Urothelium cell line (cell line): ENCODE data around the gene MBOAT2.
"Not testable (repeated sequence)": the region's sequence is repeated elsewhere in the genome, so short reads cannot be mapped to it uniquely, and the experiment has no call there.

ENCODE experiments used
- DNase-seq: peaks from one replicate; pipeline ENCODE4 v3.0.0; 2011; ENCODE audit warnings: low spot score, mixed read lengths
- FAIRE-seq: peaks from 2 replicates; lab custom pipeline; 2011; peaks lifted over from hg19 to GRCh38; lab: Jason Lieb, UNC

Gene MBOAT2

DNA sequence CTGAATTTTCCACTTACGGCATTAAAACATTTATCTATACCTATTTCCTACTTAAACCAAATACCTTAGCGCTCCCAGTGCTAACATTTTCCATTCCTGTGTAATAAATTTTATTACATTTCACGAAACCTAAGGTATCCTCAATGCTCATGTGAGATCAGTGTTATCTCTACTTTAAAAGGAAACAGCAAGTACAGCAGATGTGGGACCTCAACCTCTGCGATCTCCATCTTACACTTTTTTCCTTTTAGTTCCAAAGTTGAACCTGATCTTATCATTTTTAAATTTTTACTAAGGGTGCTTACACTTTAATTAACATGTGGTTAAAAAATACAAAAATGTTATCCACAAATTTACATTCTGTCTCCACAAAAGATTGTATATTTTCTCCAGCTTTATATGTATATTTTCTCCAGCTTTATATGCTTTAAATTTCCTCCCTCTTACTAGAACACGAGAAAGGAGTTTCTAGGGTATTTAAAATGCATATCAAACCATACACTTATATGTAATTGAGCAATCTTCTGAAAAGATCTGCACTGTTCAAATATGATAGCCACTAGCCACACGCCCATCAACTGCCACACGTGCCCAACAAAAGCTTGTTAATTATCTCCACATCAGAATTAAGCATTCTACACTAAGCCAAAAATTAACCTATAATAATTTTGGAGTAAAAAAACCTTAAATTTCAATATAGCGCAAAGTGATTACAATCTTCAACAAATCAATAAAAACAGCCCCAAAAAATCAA is 38.1 kb downstream of the MBOAT2 start:
- FAIRE-seq (no peak), DNase-seq (no peak)

DNA sequence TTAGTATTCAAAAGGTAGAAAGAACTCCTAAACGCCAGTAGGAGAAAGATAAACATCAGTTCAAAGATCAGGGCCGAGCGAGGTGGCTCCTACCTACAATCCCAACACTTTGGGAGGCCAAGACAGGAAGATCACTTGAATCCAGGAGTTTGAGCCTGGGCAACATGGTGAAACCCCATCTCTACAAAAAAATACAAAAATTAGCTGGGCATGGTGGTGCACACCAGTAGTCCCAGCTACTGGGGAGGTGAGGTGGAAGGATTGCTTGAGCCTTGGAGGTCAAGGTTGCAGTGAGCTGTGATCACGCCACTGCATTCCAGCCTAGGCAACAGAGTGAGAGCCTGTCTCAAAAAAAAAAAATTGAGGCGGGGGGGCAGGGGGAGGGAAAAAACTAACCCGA is 40.6 kb downstream of the MBOAT2 start:
- DNase-seq (no peak), FAIRE-seq (no peak)

DNA sequence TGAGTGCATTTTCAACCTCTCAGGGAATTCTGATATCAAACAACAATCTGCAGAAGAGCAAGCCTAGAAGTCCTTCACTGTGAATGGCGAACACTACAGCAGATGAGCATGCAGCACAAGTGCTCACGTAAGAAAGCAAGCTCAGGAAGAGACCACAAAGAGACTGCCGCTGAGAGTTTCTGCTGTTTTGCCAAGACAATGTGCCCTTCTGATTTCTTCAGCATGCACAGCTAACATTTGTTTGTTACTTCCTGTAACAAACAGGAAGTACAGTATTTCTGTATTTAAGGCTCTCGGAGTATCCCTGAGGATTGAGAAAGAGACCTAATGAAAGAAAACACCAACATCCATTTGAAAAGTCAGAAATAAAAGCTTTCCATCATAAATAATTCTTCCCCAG is 45.9 kb downstream of the MBOAT2 start:
- DNase-seq, result no peak
- FAIRE-seq, result no peak

DNA sequence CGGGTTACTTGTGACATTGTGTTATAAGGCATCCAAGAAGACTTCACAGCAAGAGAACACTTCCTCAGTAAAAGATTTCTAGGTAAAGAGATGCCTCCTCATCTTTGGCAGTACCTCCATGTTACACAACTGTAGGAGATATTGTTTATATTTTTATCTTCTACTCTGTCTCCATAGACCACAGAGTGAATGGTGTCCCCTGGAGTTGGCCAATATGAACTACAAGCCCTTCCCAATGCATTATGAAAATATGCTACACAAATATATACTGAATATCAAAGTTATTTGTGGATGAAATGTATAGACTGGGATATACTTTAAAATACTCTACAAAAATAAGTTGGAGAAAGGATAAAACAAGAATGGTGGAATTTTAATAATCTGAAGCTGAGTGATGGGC is 46.7 kb downstream of the MBOAT2 start:
- FAIRE-seq, result no peak
- DNase-seq, result no peak

DNA sequence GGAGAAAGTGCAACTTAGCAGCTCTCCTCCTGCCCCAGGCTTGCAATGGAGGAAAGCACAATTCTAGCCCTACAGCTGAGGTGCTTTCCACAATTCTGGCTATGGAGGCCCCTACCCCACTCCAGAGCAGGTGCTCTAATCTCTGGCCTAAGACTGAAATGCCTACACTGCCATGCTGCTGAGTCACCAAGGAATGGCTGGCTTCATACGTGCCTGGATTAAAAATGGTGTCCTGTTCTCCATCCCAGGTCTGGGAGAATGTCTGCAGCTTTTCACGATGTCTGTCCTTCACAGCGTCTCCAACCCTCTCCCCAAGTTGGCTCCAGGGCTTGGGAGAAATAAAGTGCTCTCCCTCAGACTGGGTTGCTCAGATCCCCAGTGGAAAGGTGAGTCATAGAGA is 48.5 kb downstream of the MBOAT2 start:
- DNase-seq (no peak), FAIRE-seq (no peak)

DNA sequence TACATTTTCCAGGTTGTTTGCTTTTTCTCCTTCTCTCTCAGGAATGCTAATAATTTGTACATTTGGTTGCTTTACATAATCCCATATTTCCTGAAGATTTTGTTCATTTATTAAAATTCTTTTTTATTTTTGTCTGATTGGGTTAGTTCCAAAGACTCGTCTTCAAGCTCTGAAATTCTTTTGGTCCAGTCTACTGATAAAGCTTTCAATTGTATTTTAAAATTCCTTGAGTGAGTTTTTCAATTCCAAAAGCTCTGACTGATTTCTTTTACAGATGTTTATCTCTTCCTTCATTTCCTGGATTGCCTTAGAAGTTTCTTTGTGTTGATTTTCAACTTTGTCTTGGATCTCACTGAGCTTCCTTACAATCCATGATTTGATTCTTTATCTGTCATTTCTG is 50.0 kb downstream of the MBOAT2 start:
- FAIRE-seq (no peak), DNase-seq (no peak)

DNA sequence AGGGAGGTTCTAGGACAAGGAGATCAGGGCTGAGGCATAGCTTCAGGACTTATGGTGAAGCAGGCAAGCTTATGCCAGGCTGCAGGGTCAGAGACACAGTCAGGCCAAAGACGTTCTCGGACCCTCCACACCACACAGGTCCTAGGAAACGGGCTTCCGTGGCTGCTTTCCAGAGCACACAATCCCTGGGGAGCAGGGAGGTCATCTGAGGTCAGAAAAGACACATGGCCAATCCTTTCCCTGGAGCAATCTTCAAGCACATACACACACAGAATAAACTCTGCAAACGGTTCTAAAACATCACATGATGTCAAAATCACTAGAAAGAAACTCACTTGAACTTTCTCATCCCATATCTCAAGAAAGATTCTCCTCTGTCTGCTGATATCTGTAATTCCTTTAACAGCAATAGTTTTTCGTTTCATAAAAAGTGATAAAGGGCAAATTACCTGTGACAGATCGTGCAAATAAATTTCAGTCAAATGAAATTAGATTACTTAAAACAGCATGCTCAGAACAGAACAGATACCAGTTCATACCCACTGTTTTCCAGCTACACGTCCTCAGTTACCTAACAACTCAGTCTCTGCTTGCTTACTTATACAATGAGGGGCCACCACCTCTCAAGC is 63.9 kb downstream of the MBOAT2 start:
- DNase-seq, result no peak
- no peak for FAIRE-seq

DNA sequence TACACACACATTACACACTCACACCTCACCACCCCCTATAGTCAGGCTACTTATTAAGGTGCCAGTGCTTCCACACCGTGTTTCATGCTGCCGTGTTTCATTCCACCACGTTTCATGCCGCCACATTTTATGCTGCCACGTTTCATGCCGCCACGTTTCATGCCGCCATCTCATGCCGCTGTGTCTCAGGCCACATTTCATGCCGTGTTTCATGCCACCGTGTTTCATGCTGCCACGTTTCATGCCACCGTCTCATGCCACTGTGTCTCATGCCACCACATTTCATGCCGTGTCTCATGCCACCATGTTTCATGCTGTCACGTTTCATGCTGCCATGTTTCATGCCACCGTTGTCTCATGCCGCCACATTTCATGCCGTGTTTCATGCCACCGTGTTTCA is 65.1 kb downstream of the MBOAT2 start:
- peak; percentile 71 for FAIRE-seq

DNA sequence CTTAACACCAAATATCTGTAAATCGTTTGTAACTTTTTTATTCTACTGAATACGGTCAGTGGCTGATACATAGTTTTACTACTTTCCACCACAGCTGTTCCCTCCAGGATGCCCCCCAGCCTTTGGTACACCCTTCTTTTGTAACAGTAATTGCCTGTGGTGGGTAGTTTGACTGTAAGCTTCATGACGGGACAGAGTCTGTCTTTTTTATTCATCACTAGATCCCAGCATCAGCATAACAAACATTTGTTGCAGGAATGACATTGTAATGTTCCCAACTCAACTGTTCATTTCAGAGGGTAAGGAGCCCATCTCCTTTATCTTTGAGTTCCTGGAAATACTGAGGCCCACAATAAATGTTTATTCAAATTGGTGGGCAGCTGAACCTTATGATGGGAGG is 67.5 kb downstream of the MBOAT2 start:
- no peak for FAIRE-seq

More for the DNA sequence above, 65.1 kb downstream of the MBOAT2 start:
- DNase-seq, result no peak

DNA sequence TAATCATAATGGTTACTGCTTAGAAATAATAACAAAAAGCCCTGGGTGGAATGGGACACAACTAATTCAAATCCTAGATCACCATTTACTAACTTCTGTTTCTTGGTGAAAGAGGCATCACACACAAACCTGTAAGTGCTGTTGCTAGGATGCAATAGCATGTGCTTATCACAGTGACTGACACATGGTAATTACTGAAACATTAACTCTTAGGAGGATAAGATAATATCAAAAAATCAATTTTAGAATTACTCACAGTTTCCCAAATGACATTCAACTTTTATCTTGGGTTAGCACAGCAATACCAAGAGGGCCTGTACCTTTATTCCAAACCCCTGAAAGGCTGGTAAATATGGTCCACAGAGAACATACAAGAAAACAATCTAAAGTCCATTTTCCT is 69.1 kb downstream of the MBOAT2 start:
- DNase-seq (no peak), FAIRE-seq (no peak)

More for the DNA sequence above, 67.5 kb downstream of the MBOAT2 start:
- no peak for DNase-seq

DNA sequence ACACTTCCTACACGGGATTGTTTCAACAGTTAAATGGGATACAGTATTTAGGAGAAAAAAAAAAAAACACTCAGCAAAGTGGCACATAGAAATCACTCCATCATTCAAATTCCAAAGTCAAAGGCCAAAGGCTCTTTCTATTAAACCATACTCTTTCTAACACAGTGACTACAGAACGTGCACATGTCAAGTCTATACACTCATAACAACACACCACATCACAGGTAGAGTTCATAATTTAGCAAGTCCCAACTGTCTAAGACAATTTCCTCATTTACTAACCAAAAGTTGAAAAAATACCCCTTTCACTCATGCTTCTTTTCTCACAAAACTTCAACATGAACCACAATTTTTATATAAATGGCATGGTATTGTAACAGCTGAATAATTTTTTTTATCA is 70.8 kb downstream of the MBOAT2 start:
- no peak for DNase-seq
- FAIRE-seq, result no peak

DNA sequence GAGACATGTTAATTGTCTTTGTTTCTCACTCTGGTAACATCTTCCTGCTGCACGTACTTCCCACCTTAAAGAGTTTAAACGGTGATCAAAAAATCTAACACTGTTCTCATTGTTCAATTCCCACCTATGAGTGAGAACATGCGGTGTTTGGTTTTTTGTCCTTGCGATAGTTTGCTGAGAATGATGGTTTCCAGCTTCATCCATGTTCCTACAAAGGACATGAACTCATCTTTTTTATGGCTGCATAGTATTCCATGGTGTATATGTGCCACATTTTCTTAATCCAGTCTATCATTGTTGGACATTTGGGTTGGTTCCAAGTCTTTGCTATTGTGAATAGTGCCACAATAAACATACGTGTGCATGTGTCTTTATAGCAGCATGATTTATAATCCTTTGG is 73.3 kb downstream of the MBOAT2 start:
- not testable (repeated sequence) for FAIRE-seq, DNase-seq

DNA sequence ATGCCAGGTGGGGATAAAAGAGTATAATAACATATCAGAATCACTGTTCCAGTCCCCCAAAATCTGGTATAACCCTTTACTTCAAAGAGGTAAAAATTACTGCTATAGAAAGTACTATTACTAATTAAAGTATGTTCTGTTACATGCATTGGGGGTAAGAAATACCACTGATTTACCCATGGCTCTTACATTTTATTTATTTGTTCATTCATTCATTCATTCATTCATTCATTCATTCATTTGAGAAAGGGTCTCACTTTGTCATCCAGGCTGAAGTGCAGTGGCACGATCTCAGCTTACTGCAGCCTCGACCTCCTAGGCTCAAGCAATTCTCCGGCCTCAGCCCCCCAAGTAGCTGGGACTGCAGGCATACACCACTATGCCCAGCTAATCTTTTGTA is 74.4 kb downstream of the MBOAT2 start:
- DNase-seq, result no peak
- FAIRE-seq, result no peak

DNA sequence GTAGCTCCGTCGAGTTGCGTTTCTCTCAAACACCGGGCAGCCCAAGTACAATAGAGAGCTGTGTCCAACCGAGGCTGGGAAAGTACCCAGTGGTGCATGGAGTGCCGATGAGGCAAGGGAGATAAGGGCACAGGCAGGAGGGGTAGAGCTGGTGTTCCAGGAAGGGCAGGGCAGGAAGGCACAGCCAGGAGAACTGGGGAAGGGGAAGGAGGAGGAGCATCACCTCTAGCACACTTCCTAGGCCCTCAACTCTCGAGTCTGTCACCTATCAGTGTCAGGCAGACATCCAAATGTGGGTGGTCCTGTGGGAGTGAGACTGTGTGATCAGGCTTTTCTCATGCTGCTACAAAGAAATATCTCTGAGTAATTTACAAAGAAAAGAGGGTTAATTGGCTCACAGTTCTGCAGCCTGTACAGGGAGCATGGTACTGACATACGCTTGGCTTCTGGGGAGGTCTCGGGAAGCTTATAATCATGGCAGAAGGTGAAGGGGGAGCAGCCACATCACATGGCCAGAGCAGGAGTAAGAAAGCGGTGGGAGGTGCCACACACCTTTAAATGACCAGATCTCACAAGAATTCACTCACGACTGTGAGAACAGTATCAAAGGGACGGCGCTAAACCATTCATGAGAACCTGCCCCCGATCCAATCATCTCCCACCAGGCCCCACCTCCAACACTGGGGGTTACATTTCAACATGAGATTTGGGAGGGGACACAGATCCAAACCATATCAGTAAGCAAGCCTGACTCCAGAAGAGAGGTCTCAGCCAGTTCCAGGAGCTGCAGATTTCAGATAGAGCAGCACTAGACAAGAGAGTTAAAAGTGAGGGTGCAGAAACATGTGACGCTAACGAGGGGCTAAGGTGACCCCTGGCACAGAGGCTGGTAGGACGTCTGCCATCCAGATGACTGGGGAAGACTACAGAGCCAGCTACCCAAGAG is 75.7 kb downstream of the MBOAT2 start:
- DNase-seq (no peak), FAIRE-seq (no peak)

DNA sequence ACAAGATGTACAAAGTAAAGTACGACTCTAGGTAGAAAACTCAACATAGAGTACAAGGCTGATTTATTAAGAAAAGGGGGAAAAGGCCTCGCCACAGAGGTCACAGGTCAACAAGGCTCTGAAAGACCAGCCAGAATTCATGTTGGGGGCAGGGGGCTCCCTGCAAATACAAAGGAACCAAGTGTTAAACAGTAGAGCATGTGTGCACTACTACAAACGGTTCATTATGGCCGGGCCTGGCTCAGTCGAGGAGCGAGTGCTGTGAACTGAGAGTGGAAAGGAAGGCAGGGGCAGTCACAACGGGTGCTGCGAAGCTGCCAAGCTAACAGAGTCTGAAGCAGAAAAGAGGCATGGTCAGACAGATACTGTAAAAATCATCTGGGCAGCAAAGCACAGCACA is 77.1 kb downstream of the MBOAT2 start:
- FAIRE-seq (no peak), DNase-seq (no peak)

DNA sequence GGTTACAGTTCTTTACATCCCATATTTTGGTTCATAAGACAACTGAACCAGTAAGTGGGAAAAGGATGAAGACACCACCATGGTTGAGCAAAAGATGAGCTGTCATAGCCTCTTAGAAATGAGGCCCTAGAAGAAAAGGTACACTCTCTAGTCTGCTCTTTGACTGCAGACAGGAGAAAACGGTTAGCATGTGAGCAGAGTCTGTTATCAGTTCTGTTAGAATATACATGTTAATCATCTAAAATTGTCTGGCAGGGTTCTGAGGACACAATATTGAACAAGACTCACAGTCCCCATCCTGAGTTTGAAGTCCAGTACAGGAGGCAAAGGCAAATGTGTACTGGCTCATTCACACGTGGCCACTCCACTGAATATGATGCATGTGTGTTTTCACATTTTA is 78.1 kb downstream of the MBOAT2 start:
- no peak for FAIRE-seq
- no peak for DNase-seq

DNA sequence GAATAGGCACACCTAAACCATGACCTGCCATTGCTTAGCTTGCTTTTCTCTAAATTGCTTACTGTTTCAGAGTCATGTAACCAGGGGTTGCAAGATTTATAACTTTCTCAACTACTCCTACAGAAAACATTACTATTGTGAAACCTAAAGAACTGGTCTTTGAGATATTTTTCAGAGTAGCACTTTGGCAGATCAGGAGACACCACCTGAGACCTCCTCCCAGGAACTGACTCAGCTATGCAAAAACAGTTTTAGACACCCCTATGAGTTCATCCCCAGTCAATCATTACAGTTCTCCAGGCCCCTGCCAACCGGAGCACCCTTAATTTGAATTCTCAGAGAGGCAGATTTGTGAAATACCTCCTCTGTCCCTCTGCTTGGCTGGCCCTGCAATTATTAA is 80.3 kb downstream of the MBOAT2 start:
- no peak for DNase-seq
- FAIRE-seq, result no peak

DNA sequence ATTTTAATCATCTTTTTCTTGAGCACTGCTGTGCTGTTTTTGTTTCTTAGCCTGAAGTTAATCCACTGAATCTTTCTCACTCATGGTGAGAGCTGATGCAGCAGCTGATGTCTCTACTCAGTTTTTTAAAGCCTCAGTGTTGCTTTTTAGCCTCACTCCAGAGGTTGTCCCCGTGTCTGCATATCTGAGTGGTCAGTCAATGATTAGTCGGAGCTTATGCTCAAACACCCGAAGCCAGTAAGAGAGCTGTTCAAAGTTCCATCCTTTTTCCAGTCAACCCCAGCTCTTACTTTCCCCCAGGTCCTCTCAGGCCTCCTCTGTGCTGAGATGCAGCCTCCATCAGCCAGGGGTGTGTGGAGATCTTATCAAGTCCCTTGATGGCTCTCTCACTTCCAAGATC is 81.1 kb downstream of the MBOAT2 start:
- FAIRE-seq (no peak), DNase-seq (no peak)

DNA sequence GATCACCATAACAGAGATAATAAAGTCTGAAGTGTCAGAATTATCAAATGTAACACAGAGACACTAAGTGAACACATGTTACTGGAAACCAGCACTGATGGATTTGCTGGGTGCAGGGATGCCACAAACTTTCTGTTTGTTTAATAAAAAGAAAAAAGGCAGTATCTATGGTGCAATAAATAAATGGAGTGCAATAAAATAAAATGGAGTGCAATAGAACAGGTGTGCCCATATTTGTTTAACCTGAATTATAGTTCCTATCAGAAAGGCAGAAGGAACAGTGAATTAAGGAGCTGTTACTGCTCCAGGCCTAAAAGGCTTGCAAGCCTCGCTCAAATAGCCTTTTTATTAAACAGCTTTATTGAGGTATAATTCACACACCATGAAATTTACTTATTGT is 85.1 kb downstream of the MBOAT2 start:
- DNase-seq (no peak), FAIRE-seq (no peak)

DNA sequence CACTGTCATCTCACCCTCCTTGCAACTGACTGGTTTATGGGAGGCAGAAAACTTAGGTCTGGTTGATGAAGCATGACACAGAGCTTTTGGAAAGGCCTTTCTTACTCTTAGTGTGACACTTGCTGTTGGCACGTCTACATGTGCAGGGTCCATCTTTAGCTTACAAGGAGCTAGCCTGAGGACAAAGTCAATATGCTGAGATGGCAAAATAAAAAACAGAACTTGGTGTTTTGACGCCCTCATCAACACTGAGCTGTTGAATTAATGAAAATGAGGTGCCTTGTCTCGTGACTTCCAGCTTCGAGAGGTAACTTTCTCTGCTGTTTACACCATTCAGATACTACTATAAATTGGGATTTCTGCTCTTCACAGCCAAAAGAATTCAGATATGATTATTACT is 87.5 kb downstream of the MBOAT2 start:
- DNase-seq (no peak), FAIRE-seq (no peak)

DNA sequence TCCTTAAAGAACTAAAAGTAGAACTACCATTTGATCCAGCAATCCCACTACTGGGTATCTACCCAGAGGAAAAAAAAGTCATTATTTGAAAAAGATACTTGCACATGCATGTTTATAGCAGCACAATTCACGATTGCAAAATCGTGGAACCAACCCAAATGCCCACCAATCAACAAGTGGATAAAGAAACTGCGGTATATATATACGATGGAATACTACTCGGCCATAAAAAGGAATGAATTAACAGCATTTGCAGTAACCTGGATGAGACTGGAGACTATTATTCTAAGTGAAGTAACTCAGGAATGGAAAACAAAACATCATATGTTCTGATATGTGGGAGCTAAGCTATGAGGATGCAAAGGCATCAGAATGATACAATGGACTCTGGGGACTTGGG is 89.7 kb downstream of the MBOAT2 start:
- not testable (repeated sequence) for DNase-seq, FAIRE-seq
